GM15510 (cell line): ENCODE data around the gene ZNF442.
A peak's percentile ranks its signal among the peaks of the same experiment; 100 is the strongest.

ENCODE experiments used
- POLR2A ChIP-seq: IDR thresholded peaks from 3 replicates; pipeline ENCODE4 v1.6.1; 2011; ENCODE audit warnings: borderline replicate concordance; ENCODE audit not compliant: insufficient read length; ENCODE audit errors: extremely low read depth

ZNF442 gene

DNA sequence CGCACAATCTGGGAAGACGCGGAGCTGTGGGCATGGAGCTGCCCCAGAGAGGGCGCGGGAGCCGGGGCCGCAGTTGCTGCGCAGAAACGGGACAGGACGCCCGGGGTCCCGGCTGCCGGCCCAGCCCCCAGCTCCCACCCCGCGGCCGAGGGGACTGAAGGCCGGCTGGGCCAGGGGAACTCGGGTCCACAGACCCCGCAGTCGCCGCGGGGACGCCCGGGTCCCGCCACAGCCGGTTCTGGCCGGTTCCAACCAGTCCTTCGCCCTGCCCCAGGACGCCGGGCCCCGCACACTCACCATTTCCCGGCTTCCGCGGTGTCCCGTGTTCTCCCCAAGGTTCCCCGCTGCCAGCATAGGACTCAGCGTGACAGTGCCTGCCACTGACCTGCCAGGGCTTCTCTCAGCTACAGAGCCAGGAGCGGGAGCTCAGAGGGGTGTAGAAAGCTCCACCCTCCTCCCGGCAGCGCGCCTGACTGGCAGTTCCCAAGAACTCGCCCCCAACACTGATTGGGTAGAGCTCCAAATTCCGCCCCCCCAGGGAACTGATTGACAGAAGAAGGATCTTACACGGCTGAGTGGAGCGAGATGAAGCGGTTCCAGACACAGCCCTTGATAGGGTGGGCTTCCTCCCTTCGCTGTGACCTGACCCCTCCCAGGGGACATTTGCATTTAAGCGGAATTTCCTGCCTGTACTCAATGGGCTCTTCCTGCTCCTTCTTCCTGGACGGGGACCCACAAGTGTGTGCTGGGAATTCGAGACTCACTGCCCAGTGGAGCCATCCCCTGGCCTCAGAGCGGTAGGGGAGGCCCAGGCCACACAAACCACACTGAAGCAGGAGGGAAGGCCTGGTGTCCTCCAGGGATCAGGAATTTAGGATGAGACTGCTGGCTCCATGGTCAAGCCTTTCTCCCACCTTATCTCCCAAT, at the start of gene ZNF442:
ZNF442 (minus strand) TSS at position 448 of the 927 bp plus-strand sequence. CDS start 2,052 bp downstream, outside the sequence.
- peak; percentile 82 for TF ChIP-seq POLR2A

DNA sequence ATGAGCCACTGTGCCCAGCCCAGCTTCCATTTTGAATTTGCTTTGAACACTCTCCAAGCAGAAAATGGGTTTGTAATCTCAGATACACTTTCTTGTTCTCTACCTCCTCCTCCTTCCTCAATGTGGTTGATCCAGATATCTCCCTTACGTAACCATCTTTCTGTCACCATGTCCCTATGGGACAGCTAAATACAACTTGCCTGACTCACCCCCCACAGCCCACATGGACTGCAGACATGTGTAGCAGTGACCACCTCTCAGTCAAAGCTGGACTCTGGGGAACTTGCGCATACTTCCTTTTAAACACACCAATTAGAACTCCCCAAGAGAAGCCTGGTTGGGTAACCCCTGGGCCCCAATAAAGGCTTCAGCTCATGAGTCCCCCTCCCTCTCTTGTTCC, 46.4 kb upstream of the ZNF442 start:
- TF ChIP-seq POLR2A = no peak

DNA sequence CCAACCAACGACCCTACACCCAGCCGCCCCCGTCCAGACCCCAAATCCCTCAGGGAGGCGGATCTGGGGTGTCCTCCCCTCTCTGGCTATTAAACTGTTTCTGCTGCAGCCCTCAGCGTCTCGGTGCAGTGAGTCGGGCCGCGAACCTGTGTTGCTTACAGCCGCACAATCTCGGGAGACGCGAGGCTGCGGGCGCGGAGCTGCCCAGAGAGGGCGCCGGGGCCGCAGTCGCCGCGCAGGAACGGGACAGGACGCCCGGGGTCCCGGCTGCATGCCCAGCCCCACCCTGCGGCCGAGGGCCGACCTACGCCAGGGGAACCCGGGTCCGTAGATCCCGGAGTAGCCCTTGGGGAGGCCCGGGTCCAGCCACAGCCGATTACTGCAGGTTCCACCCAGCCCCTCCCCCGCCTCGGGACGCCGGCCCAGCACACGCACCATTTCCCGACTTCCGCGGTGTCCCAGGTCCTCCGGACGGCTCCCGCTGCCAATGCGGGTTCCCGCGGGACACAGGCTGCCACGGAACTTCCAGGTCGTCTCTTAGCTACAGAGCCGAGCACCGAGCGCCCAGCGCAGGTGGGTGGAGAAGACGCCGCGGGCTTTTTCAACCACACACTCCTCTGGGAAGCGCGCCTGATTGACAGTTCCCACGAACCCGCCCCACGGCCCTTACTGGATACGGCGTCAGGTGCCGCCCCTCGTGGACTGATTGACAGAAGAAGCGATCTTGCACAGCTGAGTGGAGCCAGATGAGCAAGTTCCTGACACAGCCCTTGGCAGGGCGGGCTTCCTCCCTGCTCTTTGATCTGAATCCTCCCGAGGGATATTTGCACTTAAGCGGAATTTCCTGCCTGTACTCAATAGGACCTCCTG, 35.4 kb upstream of the ZNF442 start, which contains the start of gene ZNF799:
ZNF799 (minus strand) TSS at position 639 of the 870 bp plus-strand sequence; CDS start at position 438, 201 bp downstream.
- TF ChIP-seq POLR2A = peak; percentile 65

DNA sequence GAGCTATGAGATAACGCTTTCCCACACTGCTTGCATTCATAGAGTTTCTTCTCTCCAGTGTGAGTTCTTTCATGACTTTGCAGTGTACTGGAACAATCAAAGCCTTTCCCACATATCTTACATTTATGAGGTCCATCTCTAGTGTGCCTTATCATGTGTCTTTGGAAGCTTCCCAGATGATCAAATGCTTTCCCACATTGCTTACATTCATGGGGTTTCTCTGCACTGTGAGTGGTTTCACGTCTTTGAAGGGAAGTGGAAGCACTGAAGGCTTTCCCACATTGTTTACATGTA, 14.9 kb upstream of the ZNF442 start:
- no peak for TF ChIP-seq POLR2A

DNA sequence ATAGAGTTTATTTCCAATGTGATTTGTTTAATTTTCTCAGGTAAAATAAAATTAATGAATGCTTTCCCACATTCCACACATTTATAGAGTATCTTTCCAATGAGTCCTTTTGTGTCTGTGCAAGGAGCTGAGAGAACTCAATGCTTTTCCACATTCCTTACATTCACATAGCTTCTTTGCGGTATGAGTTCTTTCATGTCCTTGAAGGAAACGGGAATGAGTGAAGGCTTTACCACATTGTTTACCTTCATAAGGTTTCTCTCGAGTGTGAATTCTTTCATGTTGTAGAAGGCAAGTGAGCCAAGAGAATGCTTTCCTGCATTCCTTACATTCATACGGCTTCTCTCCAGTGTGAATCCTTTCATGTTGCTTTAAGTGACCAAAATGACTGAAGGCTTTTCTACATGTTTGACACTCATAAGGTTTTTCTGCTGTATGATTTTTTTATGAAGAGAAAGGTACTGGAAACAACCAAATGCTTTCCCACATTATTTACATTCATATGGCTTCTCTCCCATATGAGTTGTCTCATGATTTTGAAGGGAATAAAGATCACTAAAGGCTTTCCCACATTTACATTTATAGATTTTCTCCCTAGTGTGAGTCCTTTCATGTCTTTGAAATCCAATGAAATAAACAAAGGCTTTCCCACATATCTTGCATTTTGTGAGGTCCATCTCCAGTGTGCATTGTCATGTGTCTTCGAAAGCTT, 14.4 kb upstream of the ZNF442 start:
- TF ChIP-seq POLR2A = no peak

DNA sequence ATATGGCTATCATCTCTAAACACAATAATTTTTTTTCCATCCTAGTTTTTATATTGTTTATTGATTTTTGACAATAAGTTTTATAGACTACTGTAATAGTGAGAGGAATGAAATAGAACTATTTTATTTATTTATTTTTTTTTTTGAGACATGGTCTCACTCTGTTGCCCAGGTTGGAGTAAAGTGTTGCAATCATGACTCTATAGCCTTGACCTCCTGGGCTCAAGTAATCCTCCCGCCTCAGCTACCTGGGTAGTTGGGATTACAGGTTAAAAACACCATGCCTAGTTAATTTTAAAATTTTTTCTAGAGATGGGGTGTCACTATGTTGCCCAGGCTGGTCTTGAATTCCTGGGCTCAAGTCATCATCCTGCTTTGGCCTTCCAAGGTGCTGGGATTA, 8.5 kb upstream of the ZNF442 start:
- no peak for TF ChIP-seq POLR2A

DNA sequence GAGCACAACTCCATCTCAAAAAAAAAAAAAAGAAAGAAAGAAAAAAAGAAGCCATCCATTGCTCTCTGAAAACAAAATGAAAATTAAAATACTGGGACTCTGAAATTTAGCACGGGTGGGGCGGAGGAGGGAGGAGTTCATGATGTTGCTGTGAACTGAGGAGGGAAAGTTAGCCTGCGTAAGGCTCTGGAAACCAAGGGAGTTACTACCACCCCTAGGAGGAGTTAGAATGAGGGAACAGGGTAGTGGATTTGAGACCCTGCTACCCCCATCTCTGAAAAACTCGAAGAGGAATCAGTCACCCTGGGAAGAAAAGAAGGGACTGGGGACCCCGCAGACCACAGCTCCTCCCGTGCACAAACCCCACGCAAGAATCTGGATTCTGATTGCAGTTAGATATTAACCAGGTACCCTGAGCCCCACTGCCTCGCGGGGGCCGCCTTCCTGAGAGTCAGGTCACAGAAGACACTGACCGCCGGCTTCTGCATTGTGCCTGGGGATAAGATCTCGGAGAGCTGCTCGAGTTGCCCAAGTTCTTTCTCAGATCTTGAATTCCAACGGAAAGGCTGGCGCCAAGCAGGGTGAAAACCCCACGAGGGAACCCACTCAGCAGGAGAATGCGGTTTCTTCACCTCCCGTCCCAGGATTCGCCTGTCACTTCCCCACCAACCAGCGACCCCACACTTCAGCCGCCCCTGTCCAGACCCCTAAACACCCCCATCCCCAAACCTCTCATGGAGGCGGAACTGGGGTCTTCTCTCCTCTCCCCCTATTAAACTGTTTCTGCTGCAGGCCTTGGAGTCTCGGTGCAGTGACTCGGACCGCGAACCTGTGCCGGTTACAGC, 870 bp downstream of the ZNF442 start:
- TF ChIP-seq POLR2A = no peak

DNA sequence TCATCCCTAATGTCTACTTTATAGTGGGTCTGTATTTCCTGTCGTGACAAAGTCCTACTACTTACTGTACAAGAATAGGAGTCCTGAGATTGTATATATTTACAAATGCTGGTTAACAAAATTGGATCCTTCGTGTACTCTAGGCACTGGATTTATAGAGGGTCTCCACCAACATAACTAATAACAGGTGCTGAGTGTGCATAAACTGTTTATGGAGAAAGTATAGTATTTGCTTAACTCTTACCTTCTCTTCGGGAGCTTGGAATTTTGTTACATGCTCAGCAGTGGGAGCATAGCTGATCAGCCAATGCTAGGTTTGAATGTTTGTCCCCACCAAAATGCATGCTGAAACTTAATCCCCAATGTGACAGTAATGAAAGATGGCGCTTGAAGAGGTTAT, 12.1 kb downstream of the ZNF442 start:
- no peak for TF ChIP-seq POLR2A

DNA sequence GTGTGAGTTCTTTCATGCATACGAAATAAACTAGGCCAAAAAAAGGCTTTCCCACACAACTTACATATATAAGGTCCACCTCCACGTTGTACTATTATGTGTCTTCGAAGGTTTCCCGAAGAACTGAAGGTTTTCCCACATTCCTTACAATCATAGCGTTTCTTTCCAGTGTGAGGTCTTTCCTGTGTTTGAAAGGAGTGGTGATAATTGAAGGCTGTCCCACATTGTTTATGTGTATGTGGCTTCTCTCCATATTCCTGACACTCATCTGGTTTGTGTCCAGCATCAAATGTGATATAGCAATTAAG, 14.6 kb downstream of the ZNF442 start:
- TF ChIP-seq POLR2A = no peak

DNA sequence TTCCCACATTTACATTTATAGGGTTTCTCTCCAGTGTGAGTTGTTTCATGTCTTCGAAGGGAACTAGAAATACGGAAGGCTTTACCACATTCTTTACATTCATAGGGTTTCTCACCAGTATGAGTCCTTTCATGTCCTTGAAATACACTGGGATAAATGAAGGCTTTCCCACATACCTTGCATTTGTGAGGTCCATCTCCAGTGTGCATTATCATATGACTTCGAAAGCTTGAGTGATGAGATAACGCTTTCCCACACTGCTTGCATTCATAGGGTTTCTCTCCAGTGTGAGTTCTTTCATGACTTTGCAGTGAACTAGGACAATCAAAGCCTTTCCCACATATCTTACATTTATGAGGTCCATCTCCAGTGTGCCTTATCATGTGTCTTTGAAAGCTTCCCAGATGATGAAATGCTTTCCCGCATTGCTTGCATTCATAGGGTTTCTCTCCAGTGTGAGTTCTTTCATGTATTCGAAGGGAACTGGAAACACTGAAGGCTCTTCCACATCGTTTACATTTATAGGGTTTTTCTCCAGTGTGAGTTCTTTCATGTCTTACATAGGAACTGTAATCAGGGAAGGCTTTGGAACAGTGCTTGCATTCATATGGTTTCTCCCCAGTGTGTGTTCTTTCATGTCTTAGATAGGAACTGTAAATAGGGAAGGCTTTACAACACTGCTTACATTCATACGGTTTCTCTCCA, 15.1 kb downstream of the ZNF442 start:
- TF ChIP-seq POLR2A = no peak

DNA sequence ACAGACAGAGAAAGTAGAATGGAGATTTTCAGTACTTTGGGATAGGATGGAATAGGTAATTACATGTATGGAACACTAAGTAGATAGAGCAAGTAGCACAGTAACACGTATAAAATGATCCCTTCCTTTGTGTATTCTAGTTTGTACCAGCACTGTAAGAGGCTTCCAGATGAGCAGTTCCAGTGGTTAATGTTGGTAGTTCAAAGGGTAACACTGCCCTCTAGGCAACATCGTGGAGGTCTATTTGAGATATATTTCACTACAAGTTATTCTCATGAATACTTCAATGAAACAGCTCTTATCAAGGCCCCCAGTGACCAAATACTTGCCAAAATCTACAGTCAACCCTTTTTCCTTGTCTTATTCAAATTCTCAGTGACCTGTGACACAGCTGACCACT, 18.6 kb downstream of the ZNF442 start:
- TF ChIP-seq POLR2A = no peak

DNA sequence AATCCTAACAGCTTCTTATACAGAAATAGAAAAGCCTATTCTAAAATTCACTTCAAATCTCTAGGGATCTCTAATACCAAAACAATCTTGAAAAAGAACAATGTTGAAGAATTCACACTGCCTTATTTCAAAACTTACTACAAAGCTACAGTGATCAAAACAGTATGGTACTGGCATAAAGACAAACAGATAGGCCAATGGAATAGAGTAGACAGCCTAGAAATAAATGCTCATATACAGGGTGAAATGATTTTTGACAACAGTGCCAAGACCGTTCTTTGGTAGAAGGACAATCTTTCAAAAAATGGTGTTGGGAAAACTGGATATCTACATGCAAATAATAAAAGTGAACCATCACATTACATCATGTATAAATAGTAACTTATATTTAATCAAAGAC, 20.3 kb downstream of the ZNF442 start:
- TF ChIP-seq POLR2A = no peak
